Heart left ventricle (tissue), 13 donors: Measurements from ENCODE around the gene ARHGAP15.

Experiments used
- POLR2A ChIP-seq, 2 donors: fragments of 450-650 bp; IDR thresholded peaks; one replicate each; pipeline ENCODE4 v1.6.1; 2017; ENCODE audit warnings: antibody characterized with exemption in 2 of 2, mild to moderate bottlenecking in 2 of 2, moderate library complexity in 2 of 2
- TF ChIP-seq, protein P1 (sequence below), 12 donors: fragments of 200-600 bp; sonication (generic) in 4 of 12; IDR thresholded peaks; one replicate each; pipeline versions ENCODE4 v1.5.0 to v1.8.0; 2018 to 2022; ENCODE audit warnings: antibody characterized with exemption in 12 of 12, mild to moderate bottlenecking in 5 of 12
- donor health status: ischemic (EF 13 %, LVEDD 7.1; RV severe dilation, severe dysfunction).
- donor health status: DM: no; HTN: yes; CAD: no.
- donor health status: DM: no; HTN: no; CAD: no.
- donor health status: ischemic (EF 25% LVEDD 6.9; RV normal size, moderate dysfunction).
- donor health status: ischemic (EF 25% LVEDD 5.7; RV mildly dilated, moderate dysfunction).
- donor health status: ischemic (EF 35%, LVEDD 5.7; RV mildly dilated, moderate dysfunction).
- donor health status: nonischemic (EF 11% LVEDD 7.7; RV severe dilation, severe dysfunction).
- donor health status: DM: yes; HTN: yes; CAD: no.
- donor health status: PGD.
- donor health status: ischemic (EF 29% LVEDD 5.4; RV normal size, mild dysfunction).
- donor health status: nonischemic (EF 23%, LVEDD 6.1; RV moderate dilation, normal function).

DNA sequence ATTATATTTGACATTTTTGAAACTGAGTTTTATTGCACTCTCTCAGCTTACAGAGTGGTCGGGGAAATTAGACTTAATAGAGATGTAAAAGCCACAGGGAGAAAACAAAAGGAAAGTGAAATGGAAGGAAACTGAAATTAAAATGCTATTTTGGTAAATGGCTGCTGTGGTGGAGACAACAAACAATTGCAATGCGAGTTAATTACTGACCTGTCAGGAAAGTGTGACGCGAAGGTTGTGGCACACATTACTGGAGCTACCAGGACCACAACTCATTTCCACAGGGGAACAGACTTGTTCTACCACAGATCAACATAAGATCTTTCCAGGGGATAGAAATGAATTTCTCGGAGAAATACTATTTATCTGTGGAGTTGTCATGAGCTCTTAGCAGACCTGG is 19.5 kb downstream of the ARHGAP15 start:
- TF ChIP-seq POLR2A (IDR thresholded peaks at IDR 0.05): no peak
- TF ChIP-seq, protein P1, sequence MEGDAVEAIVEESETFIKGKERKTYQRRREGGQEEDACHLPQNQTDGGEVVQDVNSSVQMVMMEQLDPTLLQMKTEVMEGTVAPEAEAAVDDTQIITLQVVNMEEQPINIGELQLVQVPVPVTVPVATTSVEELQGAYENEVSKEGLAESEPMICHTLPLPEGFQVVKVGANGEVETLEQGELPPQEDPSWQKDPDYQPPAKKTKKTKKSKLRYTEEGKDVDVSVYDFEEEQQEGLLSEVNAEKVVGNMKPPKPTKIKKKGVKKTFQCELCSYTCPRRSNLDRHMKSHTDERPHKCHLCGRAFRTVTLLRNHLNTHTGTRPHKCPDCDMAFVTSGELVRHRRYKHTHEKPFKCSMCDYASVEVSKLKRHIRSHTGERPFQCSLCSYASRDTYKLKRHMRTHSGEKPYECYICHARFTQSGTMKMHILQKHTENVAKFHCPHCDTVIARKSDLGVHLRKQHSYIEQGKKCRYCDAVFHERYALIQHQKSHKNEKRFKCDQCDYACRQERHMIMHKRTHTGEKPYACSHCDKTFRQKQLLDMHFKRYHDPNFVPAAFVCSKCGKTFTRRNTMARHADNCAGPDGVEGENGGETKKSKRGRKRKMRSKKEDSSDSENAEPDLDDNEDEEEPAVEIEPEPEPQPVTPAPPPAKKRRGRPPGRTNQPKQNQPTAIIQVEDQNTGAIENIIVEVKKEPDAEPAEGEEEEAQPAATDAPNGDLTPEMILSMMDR (IDR thresholded peaks at IDR 0.05): no peak
